ENCODE measurements around the gene DHRS9. TPM values are rescaled to one million over a fixed set of nuclear protein-coding genes. Genes with fewer than 3 reads are reported as not detected.

Gene DHRS9
- total and polyA plus RNA-seq, 9 of the 15 experiments (the other 6 are each of a cell fraction or from before 2014, with no cell fraction given): 0.27 to 1.7 (median 0.69) TPM

GRCh38 chr2:169072163-169072925 is 3.0 kb downstream of the DHRS9 start (continued):
- TF ChIP-seq ZNF280B (CRISPR knock-in tag; IDR thresholded peaks at IDR 0.05): no peak
- TF ChIP-seq, protein P1, sequence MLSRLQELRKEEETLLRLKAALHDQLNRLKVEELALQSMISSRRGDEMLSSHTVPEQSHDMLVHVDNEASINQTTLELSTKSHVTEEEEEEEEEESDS (CRISPR knock-in tag; IDR thresholded peaks at IDR 0.05): no peak
- no peak for TF ChIP-seq ZNF121 (CRISPR knock-in tag; conservative IDR thresholded peaks at IDR 0.05)
- no peak for TF ChIP-seq SREBF1 (IDR thresholded peaks at IDR 0.05; ENCODE audit: borderline replicate concordance, low read depth, low read length)
- TF ChIP-seq RNF2 (IDR thresholded peaks at IDR 0.05): peak; percentile 65; the same call in 1 of the 2 replicates
- no peak for TF ChIP-seq TFAM (CRISPR knock-in tag; conservative IDR thresholded peaks at IDR 0.05)
- no peak for TF ChIP-seq PPARD (CRISPR knock-in tag; IDR thresholded peaks at IDR 0.05)
- TF ChIP-seq, protein P2, sequence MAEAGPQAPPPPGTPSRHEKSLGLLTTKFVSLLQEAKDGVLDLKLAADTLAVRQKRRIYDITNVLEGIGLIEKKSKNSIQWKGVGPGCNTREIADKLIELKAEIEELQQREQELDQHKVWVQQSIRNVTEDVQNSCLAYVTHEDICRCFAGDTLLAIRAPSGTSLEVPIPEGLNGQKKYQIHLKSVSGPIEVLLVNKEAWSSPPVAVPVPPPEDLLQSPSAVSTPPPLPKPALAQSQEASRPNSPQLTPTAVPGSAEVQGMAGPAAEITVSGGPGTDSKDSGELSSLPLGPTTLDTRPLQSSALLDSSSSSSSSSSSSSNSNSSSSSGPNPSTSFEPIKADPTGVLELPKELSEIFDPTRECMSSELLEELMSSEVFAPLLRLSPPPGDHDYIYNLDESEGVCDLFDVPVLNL (CRISPR knock-in tag; IDR thresholded peaks at IDR 0.05; ENCODE audit: low read depth): no peak
- TF ChIP-seq THRA (IDR thresholded peaks at IDR 0.05): no peak
- no peak for TF ChIP-seq ZSCAN32 (CRISPR knock-in tag; IDR thresholded peaks at IDR 0.05)
- TF ChIP-seq ETV5 (CRISPR knock-in tag; IDR thresholded peaks at IDR 0.05; ENCODE audit: low read depth): no peak
- no peak for TF ChIP-seq EWSR1 (IDR thresholded peaks at IDR 0.05; ENCODE audit: borderline replicate concordance, low read depth, partially characterized antibody)
- TF ChIP-seq DPF2 (IDR thresholded peaks at IDR 0.05): peak; percentile 87
- TF ChIP-seq CGGBP1 (CRISPR knock-in tag; IDR thresholded peaks at IDR 0.05): no peak
- no peak for TF ChIP-seq PTBP1 (IDR thresholded peaks at IDR 0.05; ENCODE audit: low read depth, low read length)
- no peak for TF ChIP-seq HMG20A (CRISPR knock-in tag; conservative IDR thresholded peaks at IDR 0.05)
- TF ChIP-seq HMGN3 (IDR thresholded peaks at IDR 0.05; ENCODE audit: borderline replicate concordance, extremely low read depth, insufficient read length, low read depth, low read length): peak; percentile 94
- peak; percentile 67 for TF ChIP-seq MTA2 (IDR thresholded peaks at IDR 0.05; ENCODE audit: low read depth)
- TF ChIP-seq ETV1 (tag; conservative IDR thresholded peaks at IDR 0.05; ENCODE audit: low read depth): no peak
- TF ChIP-seq MAFK (IDR thresholded peaks at IDR 0.05; ENCODE audit: low read length): no peak; the same call in 1 of the 2 replicates
- TF ChIP-seq, protein P3, sequence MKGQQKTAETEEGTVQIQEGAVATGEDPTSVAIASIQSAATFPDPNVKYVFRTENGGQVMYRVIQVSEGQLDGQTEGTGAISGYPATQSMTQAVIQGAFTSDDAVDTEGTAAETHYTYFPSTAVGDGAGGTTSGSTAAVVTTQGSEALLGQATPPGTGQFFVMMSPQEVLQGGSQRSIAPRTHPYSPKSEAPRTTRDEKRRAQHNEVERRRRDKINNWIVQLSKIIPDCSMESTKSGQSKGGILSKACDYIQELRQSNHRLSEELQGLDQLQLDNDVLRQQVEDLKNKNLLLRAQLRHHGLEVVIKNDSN (CRISPR knock-in tag; IDR thresholded peaks at IDR 0.05): no peak
- no peak for TF ChIP-seq MYNN (IDR thresholded peaks at IDR 0.05)
- TF ChIP-seq MYNN (CRISPR knock-in tag; IDR thresholded peaks at IDR 0.05): no peak
- no peak for TF ChIP-seq ZBTB1 (CRISPR knock-in tag; IDR thresholded peaks at IDR 0.05; ENCODE audit: borderline replicate concordance, low read depth)
- no peak for TF ChIP-seq MBD2 (IDR thresholded peaks at IDR 0.05; ENCODE audit: borderline replicate concordance, low read depth)
- no peak for TF ChIP-seq ZNF232 (CRISPR knock-in tag; IDR thresholded peaks at IDR 0.05)
